COLO829 (cell line): ENCODE measurements around the gene KDSR.

Source experiments
- DNase-seq: peaks from one replicate; pipeline ENCODE4 v3.0.0; 2012; ENCODE audit warnings: low spot score

KDSR gene

GRCh38 chr18:63306819-63307550 is 60.0 kb downstream of the KDSR start:
- no peak for DNase-seq

- DNase-seq: no peak
Measured at GRCh38 chr18:63306249-63306648, 60.8 kb downstream of the KDSR start.

- no peak for DNase-seq
Measured at GRCh38 chr18:63303547-63303946, 63.5 kb downstream of the KDSR start.

- DNase-seq: no peak
Measured at GRCh38 chr18:63302636-63303405, 64.2 kb downstream of the KDSR start.

GRCh38 chr18:63302220-63302619 is 64.8 kb downstream of the KDSR start:
- no peak for DNase-seq

GRCh38 chr18:63301434-63301833 is 65.6 kb downstream of the KDSR start:
- DNase-seq: no peak

GRCh38 chr18:63299837-63300745 is 66.9 kb downstream of the KDSR start:
- no peak for DNase-seq

- DNase-seq: no peak
Measured at GRCh38 chr18:63298400-63299365, 68.3 kb downstream of the KDSR start.

GRCh38 chr18:63297687-63298399 is 69.2 kb downstream of the KDSR start:
- DNase-seq: no peak

- DNase-seq: no peak
Measured at GRCh38 chr18:63293935-63294334, 73.1 kb downstream of the KDSR start.

GRCh38 chr18:63292831-63293683 is 73.9 kb downstream of the KDSR start:
- DNase-seq: no peak

GRCh38 chr18:63291278-63291677 is 75.7 kb downstream of the KDSR start:
- no peak for DNase-seq

- no peak for DNase-seq
Measured at GRCh38 chr18:63290821-63291200, 76.2 kb downstream of the KDSR start.

GRCh38 chr18:63290166-63290820 is 76.7 kb downstream of the KDSR start:
- no peak for DNase-seq

GRCh38 chr18:63288311-63288710 is 78.7 kb downstream of the KDSR start:
- DNase-seq: no peak

- no peak for DNase-seq
Measured at GRCh38 chr18:63287691-63288220, 79.2 kb downstream of the KDSR start.

- no peak for DNase-seq
Measured at GRCh38 chr18:63286926-63287325, 80.1 kb downstream of the KDSR start.

GRCh38 chr18:63284827-63285733 is 81.9 kb downstream of the KDSR start:
- DNase-seq: no peak
